Measurements from ENCODE around the gene FAM210A.

DNA sequence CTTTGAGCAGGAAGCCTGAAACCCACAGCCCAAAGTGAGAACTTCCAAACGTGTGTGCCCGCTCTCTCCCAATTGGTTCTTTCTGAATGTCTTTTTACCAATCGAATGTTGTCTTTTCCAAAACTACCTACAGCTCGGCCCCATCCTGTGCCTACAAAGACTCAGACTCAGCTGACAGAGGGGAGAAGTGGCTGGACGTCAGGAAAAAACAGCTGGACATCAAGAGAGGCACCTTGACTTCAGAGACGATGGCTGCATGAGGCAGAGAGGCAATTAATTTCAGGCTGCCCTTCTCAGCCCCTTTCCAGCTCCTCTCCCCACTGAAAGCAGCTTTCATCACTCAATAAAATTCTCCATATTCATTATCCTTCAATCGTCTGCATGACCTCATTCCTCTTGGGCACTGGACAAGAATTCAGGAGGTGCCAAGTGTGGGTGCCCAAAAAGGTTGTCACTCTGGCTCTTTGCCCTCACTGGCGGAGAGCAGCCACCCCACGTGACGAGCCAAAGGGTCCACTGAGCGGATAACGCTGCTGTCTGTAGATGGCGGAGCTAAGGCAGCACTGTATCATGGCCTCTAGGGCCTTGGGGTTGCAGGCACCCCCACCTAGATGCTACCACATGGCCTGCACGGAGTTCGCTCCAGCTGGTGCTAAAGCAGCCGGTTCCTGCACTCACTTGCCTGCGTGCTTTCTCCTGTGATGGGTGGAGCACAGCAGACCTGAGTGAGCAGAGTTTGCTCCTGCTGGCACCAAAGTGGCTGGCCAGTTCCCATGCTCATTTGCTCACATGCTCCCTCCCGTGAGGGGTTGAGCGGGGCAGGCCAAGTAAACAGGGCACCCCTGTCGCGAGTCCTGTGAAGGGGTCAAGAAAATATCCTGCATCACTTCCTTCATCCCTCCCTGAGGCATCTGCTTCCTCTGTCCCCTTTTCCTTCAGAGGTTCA, 37.9 kb downstream of the FAM210A start:
- TF ChIP-seq POLR2AphosphoS5 (IDR thresholded peaks at IDR 0.05; ENCODE audit: low read depth) = no peak
- TF ChIP-seq, protein P1, sequence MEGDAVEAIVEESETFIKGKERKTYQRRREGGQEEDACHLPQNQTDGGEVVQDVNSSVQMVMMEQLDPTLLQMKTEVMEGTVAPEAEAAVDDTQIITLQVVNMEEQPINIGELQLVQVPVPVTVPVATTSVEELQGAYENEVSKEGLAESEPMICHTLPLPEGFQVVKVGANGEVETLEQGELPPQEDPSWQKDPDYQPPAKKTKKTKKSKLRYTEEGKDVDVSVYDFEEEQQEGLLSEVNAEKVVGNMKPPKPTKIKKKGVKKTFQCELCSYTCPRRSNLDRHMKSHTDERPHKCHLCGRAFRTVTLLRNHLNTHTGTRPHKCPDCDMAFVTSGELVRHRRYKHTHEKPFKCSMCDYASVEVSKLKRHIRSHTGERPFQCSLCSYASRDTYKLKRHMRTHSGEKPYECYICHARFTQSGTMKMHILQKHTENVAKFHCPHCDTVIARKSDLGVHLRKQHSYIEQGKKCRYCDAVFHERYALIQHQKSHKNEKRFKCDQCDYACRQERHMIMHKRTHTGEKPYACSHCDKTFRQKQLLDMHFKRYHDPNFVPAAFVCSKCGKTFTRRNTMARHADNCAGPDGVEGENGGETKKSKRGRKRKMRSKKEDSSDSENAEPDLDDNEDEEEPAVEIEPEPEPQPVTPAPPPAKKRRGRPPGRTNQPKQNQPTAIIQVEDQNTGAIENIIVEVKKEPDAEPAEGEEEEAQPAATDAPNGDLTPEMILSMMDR (conservative IDR thresholded peaks at IDR 0.05; ENCODE audit: low read depth in 2 of 2) = no peak
- TF ChIP-seq, protein P2, sequence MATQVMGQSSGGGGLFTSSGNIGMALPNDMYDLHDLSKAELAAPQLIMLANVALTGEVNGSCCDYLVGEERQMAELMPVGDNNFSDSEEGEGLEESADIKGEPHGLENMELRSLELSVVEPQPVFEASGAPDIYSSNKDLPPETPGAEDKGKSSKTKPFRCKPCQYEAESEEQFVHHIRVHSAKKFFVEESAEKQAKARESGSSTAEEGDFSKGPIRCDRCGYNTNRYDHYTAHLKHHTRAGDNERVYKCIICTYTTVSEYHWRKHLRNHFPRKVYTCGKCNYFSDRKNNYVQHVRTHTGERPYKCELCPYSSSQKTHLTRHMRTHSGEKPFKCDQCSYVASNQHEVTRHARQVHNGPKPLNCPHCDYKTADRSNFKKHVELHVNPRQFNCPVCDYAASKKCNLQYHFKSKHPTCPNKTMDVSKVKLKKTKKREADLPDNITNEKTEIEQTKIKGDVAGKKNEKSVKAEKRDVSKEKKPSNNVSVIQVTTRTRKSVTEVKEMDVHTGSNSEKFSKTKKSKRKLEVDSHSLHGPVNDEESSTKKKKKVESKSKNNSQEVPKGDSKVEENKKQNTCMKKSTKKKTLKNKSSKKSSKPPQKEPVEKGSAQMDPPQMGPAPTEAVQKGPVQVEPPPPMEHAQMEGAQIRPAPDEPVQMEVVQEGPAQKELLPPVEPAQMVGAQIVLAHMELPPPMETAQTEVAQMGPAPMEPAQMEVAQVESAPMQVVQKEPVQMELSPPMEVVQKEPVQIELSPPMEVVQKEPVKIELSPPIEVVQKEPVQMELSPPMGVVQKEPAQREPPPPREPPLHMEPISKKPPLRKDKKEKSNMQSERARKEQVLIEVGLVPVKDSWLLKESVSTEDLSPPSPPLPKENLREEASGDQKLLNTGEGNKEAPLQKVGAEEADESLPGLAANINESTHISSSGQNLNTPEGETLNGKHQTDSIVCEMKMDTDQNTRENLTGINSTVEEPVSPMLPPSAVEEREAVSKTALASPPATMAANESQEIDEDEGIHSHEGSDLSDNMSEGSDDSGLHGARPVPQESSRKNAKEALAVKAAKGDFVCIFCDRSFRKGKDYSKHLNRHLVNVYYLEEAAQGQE (IDR thresholded peaks at IDR 0.05; ENCODE audit: unreplicated experiment) = no peak
- TF ChIP-seq CREB1 (CRISPR knock-in tag; IDR thresholded peaks at IDR 0.05; ENCODE audit: low read depth) = no peak

All from GM23338 (cell line).